ENCODE results near the gene TRPV2. TPM values are rescaled to one million over a fixed set of nuclear protein-coding genes. Genes with fewer than 3 reads are reported as not detected.

Gene TRPV2
- total and polyA plus RNA-seq, 10 of the 15 experiments (the other 5 are each of a cell fraction or from before 2014, with no cell fraction given): 8.9 to 94.4 (median 54.1) TPM

DNA sequence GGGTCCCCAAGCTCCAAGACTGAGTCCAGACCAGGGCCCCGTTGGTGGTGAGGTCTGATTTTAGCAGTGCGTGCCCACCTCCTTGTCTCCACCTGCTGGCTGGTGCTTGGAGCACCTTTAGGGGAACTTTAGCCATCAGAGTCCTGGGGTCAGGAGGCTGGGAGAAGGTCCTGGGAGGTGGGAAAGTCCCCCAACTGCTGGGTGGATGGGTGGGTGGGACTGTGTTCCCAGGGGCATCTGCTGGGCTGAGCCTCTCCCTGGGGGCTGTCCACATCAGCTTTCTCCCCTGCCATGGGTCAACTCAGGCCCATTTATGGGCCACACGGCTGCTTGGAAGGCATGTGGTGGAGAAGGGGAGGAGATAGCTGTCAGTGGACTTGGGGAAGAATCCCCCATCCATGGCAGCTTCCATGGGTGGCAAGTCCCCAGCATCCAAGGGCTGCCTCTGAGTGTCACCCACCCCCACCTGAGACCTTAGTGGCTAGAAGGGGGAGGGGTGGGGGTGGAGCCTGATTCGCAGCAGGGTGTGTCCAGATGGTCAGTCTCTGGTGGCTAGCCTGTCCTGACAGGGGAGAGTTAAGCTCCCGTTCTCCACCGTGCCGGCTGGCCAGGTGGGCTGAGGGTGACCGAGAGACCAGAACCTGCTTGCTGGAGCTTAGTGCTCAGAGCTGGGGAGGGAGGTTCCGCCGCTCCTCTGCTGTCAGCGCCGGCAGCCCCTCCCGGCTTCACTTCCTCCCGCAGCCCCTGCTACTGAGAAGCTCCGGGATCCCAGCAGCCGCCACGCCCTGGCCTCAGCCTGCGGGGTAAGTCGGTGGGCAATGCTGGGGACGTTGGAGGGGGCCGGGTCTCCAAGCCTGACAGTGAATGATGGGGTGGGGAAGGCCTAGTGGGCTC, at the start of gene TRPV2 (continued):
- TF ChIP-seq TCF7 (IDR thresholded peaks at IDR 0.05; ENCODE audit: borderline replicate concordance) (no peak), KLF5 (IDR thresholded peaks at IDR 0.05; ENCODE audit: partially characterized antibody) (no peak), GATAD2B (conservative IDR thresholded peaks at IDR 0.05; ENCODE audit: low read depth) (peak; percentile 53; the same call in 1 of the 2 replicates), EED (IDR thresholded peaks at IDR 0.05; ENCODE audit: low read depth) (peak; percentile 57; the same call in 1 of the 2 replicates), SREBF1 (IDR thresholded peaks at IDR 0.05; ENCODE audit: low read length) (no peak), YBX1 (IDR thresholded peaks at IDR 0.05) (no peak), BCL11A (IDR thresholded peaks at IDR 0.05; ENCODE audit: low read depth, low read length) (0 out of 2 replicates have a peak, but pooled peaks have one; percentile 11), RELA (IDR thresholded peaks at IDR 0.05; ENCODE audit: borderline replicate concordance, partially characterized antibody) (peak; percentile 67), ZNF217 (IDR thresholded peaks at IDR 0.05) (no peak), TAF1 (IDR thresholded peaks at IDR 0.05; ENCODE audit: borderline replicate concordance, low read depth, low read length) (0 out of 2 replicates have a peak, but pooled peaks have one; percentile 9), CREM (IDR thresholded peaks at IDR 0.05; ENCODE audit: low read depth) (0 out of 2 replicates have a peak, but pooled peaks have one; percentile 31), SMC3 (IDR thresholded peaks at IDR 0.05; ENCODE audit: borderline replicate concordance, low read length) (peak; percentile 93), MTA2 (IDR thresholded peaks at IDR 0.05; ENCODE audit: low read depth) (0 out of 2 replicates have a peak, but pooled peaks have one; percentile 28), EGR1 (IDR thresholded peaks at IDR 0.05; ENCODE audit: borderline replicate concordance in 1 of 2, low read depth in 2 of 2, low read length in 2 of 2) (peak in 1 of 2 experiments; percentile 20; a peak in 1 of 3 replicates), BHLHE40 (IDR thresholded peaks at IDR 0.05; ENCODE audit: borderline replicate concordance in 1 of 2, low read depth in 2 of 2, low read length in 1 of 2) (peak; percentile 29 to 55; a peak in 2 of 4 replicates), SREBF2 (IDR thresholded peaks at IDR 0.05; ENCODE audit: low read length) (no peak), DPF2 (IDR thresholded peaks at IDR 0.05) (0 out of 2 replicates have a peak, but pooled peaks have one; percentile 60)
- TF ChIP-seq, protein P1, sequence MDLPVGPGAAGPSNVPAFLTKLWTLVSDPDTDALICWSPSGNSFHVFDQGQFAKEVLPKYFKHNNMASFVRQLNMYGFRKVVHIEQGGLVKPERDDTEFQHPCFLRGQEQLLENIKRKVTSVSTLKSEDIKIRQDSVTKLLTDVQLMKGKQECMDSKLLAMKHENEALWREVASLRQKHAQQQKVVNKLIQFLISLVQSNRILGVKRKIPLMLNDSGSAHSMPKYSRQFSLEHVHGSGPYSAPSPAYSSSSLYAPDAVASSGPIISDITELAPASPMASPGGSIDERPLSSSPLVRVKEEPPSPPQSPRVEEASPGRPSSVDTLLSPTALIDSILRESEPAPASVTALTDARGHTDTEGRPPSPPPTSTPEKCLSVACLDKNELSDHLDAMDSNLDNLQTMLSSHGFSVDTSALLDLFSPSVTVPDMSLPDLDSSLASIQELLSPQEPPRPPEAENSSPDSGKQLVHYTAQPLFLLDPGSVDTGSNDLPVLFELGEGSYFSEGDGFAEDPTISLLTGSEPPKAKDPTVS (IDR thresholded peaks at IDR 0.05; ENCODE audit: low read depth, low read length): no peak
- TF ChIP-seq, protein P2, sequence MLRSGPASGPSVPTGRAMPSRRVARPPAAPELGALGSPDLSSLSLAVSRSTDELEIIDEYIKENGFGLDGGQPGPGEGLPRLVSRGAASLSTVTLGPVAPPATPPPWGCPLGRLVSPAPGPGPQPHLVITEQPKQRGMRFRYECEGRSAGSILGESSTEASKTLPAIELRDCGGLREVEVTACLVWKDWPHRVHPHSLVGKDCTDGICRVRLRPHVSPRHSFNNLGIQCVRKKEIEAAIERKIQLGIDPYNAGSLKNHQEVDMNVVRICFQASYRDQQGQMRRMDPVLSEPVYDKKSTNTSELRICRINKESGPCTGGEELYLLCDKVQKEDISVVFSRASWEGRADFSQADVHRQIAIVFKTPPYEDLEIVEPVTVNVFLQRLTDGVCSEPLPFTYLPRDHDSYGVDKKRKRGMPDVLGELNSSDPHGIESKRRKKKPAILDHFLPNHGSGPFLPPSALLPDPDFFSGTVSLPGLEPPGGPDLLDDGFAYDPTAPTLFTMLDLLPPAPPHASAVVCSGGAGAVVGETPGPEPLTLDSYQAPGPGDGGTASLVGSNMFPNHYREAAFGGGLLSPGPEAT (IDR thresholded peaks at IDR 0.05; ENCODE audit: low read depth): peak; percentile 54; the same call in 1 of the 2 replicates
- TF ChIP-seq, protein P3, sequence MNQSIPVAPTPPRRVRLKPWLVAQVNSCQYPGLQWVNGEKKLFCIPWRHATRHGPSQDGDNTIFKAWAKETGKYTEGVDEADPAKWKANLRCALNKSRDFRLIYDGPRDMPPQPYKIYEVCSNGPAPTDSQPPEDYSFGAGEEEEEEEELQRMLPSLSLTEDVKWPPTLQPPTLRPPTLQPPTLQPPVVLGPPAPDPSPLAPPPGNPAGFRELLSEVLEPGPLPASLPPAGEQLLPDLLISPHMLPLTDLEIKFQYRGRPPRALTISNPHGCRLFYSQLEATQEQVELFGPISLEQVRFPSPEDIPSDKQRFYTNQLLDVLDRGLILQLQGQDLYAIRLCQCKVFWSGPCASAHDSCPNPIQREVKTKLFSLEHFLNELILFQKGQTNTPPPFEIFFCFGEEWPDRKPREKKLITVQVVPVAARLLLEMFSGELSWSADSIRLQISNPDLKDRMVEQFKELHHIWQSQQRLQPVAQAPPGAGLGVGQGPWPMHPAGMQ (IDR thresholded peaks at IDR 0.05; ENCODE audit: borderline replicate concordance): no peak
- TF ChIP-seq, protein P4, sequence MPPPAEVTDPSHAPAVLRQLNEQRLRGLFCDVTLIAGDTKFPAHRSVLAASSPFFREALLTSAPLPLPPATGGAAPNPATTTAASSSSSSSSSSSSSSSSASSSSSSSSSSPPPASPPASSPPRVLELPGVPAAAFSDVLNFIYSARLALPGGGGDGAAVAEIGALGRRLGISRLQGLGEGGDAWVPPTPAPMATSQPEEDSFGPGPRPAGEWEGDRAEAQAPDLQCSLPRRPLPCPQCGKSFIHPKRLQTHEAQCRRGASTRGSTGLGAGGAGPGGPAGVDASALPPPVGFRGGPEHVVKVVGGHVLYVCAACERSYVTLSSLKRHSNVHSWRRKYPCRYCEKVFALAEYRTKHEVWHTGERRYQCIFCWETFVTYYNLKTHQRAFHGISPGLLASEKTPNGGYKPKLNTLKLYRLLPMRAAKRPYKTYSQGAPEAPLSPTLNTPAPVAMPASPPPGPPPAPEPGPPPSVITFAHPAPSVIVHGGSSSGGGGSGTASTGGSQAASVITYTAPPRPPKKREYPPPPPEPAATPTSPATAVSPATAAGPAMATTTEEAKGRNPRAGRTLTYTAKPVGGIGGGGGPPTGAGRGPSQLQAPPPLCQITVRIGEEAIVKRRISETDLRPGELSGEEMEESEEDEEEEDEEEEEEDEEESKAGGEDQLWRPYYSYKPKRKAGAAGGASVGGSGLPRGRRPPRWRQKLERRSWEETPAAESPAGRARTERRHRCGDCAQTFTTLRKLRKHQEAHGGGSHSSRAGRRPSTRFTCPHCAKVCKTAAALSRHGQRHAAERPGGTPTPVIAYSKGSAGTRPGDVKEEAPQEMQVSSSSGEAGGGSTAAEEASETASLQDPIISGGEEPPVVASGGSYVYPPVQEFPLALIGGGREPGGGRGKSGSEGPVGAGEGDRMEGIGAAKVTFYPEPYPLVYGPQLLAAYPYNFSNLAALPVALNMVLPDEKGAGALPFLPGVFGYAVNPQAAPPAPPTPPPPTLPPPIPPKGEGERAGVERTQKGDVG (CRISPR knock-in tag; IDR thresholded peaks at IDR 0.05): no peak

Data from GM12878 (cell line).